Effector memory CD4-positive, alpha-beta T cell (primary cell): ENCODE measurements around the gene LSM14A.

Experiments used
- DNase-seq, 3 donors: peaks; one replicate each; pipeline ENCODE4 v3.0.0-alpha.2; 2020
- H3K27ac ChIP-seq: 2 replicates; pipeline ENCODE4 v1.7.0; 2013; ENCODE audit warnings: mild to moderate bottlenecking, low read length, moderate library complexity; ENCODE audit not compliant: insufficient read depth, poor library complexity, severe bottlenecking
- H3K27me3 ChIP-seq: replicated peaks from 2 replicates; pipeline ENCODE4 v1.7.0; 2013; ENCODE audit warnings: mild to moderate bottlenecking, low read length; ENCODE audit not compliant: insufficient read depth, control insufficient read depth, poor library complexity, severe bottlenecking
- H3K36me3 ChIP-seq: 2 replicates; pipeline ENCODE4 v1.7.0; 2013; ENCODE audit warnings: mild to moderate bottlenecking, low read length, moderate library complexity; ENCODE audit not compliant: control insufficient read depth, insufficient read depth
- H3K4me1 ChIP-seq: 2 replicates; pipeline ENCODE4 v1.7.0; 2013; ENCODE audit warnings: low read length, mild to moderate bottlenecking; ENCODE audit not compliant: control insufficient read depth, insufficient read depth, poor library complexity, severe bottlenecking
- H3K4me3 ChIP-seq: 2 replicates; pipeline ENCODE4 v1.7.0; 2013; ENCODE audit warnings: low read length, low read depth, mild to moderate bottlenecking; ENCODE audit not compliant: insufficient read depth, poor library complexity, severe bottlenecking
- H3K9me3 ChIP-seq: 2 replicates; pipeline ENCODE4 v1.7.0; 2013; ENCODE audit warnings: mild to moderate bottlenecking, low read length, moderate library complexity; ENCODE audit not compliant: control insufficient read depth

LSM14A gene

DNA sequence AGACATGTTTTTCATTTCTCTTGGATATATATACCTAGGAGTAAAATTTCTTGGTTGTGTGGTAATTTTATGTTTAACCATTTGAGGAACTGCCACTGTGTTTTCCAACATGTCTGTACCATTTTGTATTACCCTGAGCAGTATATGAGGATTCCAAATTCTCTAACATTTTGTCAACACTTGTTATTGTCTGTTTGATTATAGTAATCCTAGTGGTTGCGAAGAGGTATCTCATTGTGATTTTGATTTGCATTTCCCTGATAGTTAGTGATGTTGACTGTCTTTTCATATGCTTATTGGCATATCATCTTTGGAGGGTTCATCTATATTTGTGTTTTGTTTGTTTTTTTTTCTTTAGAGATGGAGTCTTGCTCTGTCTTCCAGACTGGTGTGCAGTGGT is 103.4 kb downstream of the LSM14A start:
- DNase-seq: no peak
- Histone ChIP-seq H3K4me3 (no peak overlapping the region), H3K27ac (no peak overlapping the region), H3K27me3 (no peaks in the 10 kb centered on the region), H3K36me3 (no peaks in the 10 kb centered on the region), H3K4me1 (peaks cover 33% of the 10 kb centered on the region), H3K9me3 (no peaks in the 10 kb centered on the region)

DNA sequence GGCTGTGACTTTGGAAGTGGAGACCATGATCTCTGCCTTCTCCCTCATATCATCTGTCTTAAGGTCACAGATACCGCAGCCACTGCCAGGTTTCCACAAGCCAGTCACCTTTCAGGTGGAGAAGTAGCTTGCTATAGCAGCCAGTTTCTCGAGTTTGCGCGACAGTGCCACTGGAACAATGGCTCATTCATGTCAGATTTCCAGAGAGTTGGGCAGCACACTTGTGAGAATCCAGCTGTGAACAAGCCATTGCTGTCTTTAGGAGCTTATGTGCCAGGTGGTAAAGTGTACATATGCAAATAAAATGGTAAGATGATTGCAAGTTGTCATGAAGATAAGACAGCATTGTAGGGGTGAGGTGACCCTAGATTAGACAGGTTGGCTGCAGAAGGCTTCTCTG is 104.3 kb downstream of the LSM14A start:
- no peak overlapping the region for H3K27ac ChIP-seq
- no peaks in the 10 kb centered on the region for H3K9me3 ChIP-seq
- no peak overlapping the region for H3K4me3 ChIP-seq
- no peak for DNase-seq
- H3K27me3 ChIP-seq: no peaks in the 10 kb centered on the region
- H3K4me1 ChIP-seq: peaks cover 27% of the 10 kb centered on the region
- no peaks in the 10 kb centered on the region for H3K36me3 ChIP-seq

DNA sequence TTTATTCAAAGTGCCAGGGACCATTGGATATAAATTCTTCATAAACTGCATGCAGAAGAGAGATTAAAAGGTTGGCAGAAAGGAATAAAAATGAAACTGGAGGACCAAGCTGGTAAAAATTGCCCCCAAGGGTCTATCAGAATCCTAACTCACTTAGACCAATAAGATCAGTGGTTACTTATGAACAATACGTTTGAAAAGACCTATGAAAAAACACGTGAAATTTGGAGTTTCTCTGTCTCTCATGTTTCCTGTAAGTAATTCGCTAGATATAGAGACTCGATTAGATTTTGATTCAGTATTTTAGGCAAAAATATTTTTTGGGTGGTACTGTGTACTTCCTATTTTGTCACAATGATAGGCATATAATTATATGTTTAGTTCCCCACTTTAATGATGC is 104.9 kb downstream of the LSM14A start:
- Histone ChIP-seq H3K36me3 (no peaks in the 10 kb centered on the region), H3K9me3 (no peaks in the 10 kb centered on the region), H3K27ac (no peak overlapping the region), H3K4me1 (peaks cover 23% of the 10 kb centered on the region), H3K27me3 (no peaks in the 10 kb centered on the region), H3K4me3 (no peak overlapping the region)
- no peak for DNase-seq

DNA sequence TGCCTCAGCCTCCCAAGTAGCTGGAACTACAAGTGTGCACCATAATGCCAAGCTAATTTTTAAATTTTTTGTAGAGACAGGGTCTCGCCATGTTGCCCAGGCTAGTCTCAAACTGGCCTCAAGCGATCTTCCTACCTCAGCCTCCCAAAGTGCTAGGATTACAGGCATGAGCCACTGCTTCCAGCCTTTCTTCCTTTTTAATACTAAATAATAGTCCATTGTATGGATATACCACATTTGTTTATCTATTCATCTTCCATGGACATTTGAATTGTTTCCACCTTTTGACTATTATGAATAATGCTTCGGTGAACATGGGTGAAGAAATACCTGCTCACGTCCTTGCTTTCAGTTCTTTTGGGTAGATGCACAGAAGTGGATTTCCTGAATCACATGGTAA is 106.5 kb downstream of the LSM14A start:
- no peaks in the 10 kb centered on the region for H3K36me3 ChIP-seq
- no peak for DNase-seq
- H3K4me1 ChIP-seq: peaks cover 13% of the 10 kb centered on the region
- no peak overlapping the region for H3K4me3 ChIP-seq
- no peak overlapping the region for H3K27ac ChIP-seq
- H3K27me3 ChIP-seq: no peaks in the 10 kb centered on the region
- no peaks in the 10 kb centered on the region for H3K9me3 ChIP-seq
